SK-N-SH (cell line): Measurements from ENCODE around the gene IL37. TPM values are rescaled to one million over a fixed set of nuclear protein-coding genes. Genes with fewer than 3 reads are reported as not detected.

Experiments used
- CTCF ChIA-PET: fragments of 300-600, 350-600 bp; formaldehyde crosslinking; extraction: SDS; loops from one replicate; lab custom pipeline; 2021; lab: Yijun Ruan, JAX
- POLR2A ChIA-PET: fragments of 350-600 bp; sonication (Branson Sonifier 250); formaldehyde crosslinking; extraction: SDS; loops from one replicate; lab custom pipeline; 2020; ENCODE audit warnings: antibody characterized with exemption, inconsistent platforms; lab: Yijun Ruan, JAX
- DNase-seq: peaks from one replicate; pipeline ENCODE4 v3.0.0; 2012
- H2AFZ ChIP-seq: fragments of 200-600 bp; sonication (generic); 2 replicates; pipeline ENCODE4 v1.8.1; 2016; ENCODE audit warnings: antibody characterized with exemption, mild to moderate bottlenecking, low read depth
- H3F3A ChIP-seq: fragments of 200-600 bp; sonication (generic); replicated peaks from 2 replicates; pipeline ENCODE3; 2016; ENCODE audit warnings: antibody characterized with exemption, mild to moderate bottlenecking; ENCODE audit not compliant: insufficient read depth
- H3K27ac ChIP-seq, 2 experiments: fragments of 200-500 bp in 1 of 2; fragments of 200-600 bp in 1 of 2; sonication (Bioruptor generic) in 1 of 2; sonication (generic), shearing (Covaris generic) in 1 of 2; 2 replicates each; pipeline versions ENCODE4 v1.5.1 to v1.6.1; 2014 to 2016; ENCODE audit warnings: low read depth in 2 of 2, inconsistent platforms in 1 of 2, low read length in 1 of 2, mild to moderate bottlenecking in 1 of 2, mixed read lengths in 1 of 2
- H3K27me3 ChIP-seq: fragments of 200-600 bp; sonication (generic), shearing (Covaris generic); 2 replicates; pipeline ENCODE4 v1.6.1; 2016; ENCODE audit warnings: mixed run types; ENCODE audit not compliant: insufficient read depth
- H3K36me3 ChIP-seq, 2 experiments: fragments of 200-500 bp in 1 of 2; fragments of 200-600 bp in 1 of 2; sonication (Bioruptor generic) in 1 of 2; sonication (generic) in 1 of 2; replicated peaks in 1 of 2; 2 replicates each; pipeline versions ENCODE3 to v1.5.1; 2014 to 2016; ENCODE audit warnings: low read length in 1 of 2, mild to moderate bottlenecking in 1 of 2; ENCODE audit not compliant: insufficient read depth in 2 of 2, control insufficient read depth in 1 of 2
- H3K4me1 ChIP-seq, 2 experiments: fragments of 200-500 bp in 1 of 2; fragments of 200-600 bp in 1 of 2; sonication (Bioruptor generic) in 1 of 2; sonication (generic), shearing (Covaris generic) in 1 of 2; 2 replicates each; pipeline versions ENCODE4 v1.5.1 to v1.6.1; 2014 to 2016; ENCODE audit warnings: low read depth in 1 of 2, low read length in 1 of 2, mixed run types in 1 of 2; ENCODE audit not compliant: insufficient read depth in 2 of 2, control insufficient read depth in 1 of 2
- H3K4me2 ChIP-seq: fragments of 200-600 bp; sonication (generic), shearing (Covaris generic); 2 replicates; pipeline ENCODE4 v1.6.1; 2017; ENCODE audit warnings: mixed run types
- H3K4me3 ChIP-seq, 2 experiments: fragments of 200-500 bp in 1 of 2; fragments of 200-600 bp in 1 of 2; sonication (Bioruptor generic) in 1 of 2; sonication (generic), shearing (Covaris generic) in 1 of 2; 2 replicates each; pipeline versions ENCODE4 v1.5.1 to v1.8.1; 2014 to 2016; ENCODE audit warnings: low read depth in 2 of 2, inconsistent platforms in 1 of 2, low read length in 1 of 2, mild to moderate bottlenecking in 1 of 2, mixed read lengths in 1 of 2, moderate library complexity in 1 of 2
- H3K79me2 ChIP-seq: fragments of 200-600 bp; sonication (generic); 2 replicates; pipeline ENCODE4 v1.8.1; 2017; ENCODE audit warnings: mild to moderate bottlenecking; ENCODE audit not compliant: insufficient read depth
- H3K9ac ChIP-seq: fragments of 200-600 bp; sonication (generic); 2 replicates; pipeline ENCODE4 v1.6.1; 2017; ENCODE audit warnings: mixed run types
- H3K9me2 ChIP-seq: fragments of 200-600 bp; sonication (generic); 2 replicates; pipeline ENCODE4 v1.6.1; 2017; ENCODE audit warnings: mixed run types
- H3K9me3 ChIP-seq: fragments of 200-600 bp; sonication (generic); 2 replicates; pipeline ENCODE4 v1.6.1; 2017; ENCODE audit warnings: mixed run types, mild to moderate bottlenecking, moderate library complexity
- H4K20me1 ChIP-seq: fragments of 200-600 bp; sonication (generic); 2 replicates; pipeline ENCODE4 v1.6.1; 2017; ENCODE audit warnings: mild to moderate bottlenecking, mixed run types; ENCODE audit not compliant: insufficient read depth
- CHD2 ChIP-seq: fragments of 150-350 bp; IDR thresholded peaks from 2 replicates; pipeline ENCODE4 v1.6.1; 2018; ENCODE audit warnings: low read length; ENCODE audit not compliant: partially characterized antibody
- EP300 ChIP-seq, 2 experiments: IDR thresholded peaks; 2 replicates each; pipeline versions ENCODE4 v1.4.0 to v1.6.1; 2012; ENCODE audit warnings: borderline replicate concordance in 1 of 2, low read depth in 1 of 2, low read length in 1 of 2
- EZH2phosphoT487 ChIP-seq: fragments of 200-600 bp; sonication (generic); IDR thresholded peaks from 2 replicates; pipeline ENCODE4 v1.6.1; 2017; ENCODE audit warnings: low read depth, mixed run types, mild to moderate bottlenecking, antibody characterized with exemption, moderate library complexity, borderline replicate concordance
- FOSL2 ChIP-seq: IDR thresholded peaks from 2 replicates; pipeline ENCODE4 v1.4.0; 2012; ENCODE audit warnings: low read depth, mild to moderate bottlenecking, moderate library complexity, borderline replicate concordance
- FOXM1 ChIP-seq: IDR thresholded peaks from 2 replicates; pipeline ENCODE4 v1.4.0; 2012; ENCODE audit warnings: low read depth, mild to moderate bottlenecking
- GATA2 ChIP-seq: sonication (generic); formaldehyde crosslinking; IDR thresholded peaks from 2 replicates; pipeline ENCODE4 v1.5.0; 2020; ENCODE audit warnings: mild to moderate bottlenecking, missing genetic modification reagents
- JUND ChIP-seq: IDR thresholded peaks from 2 replicates; pipeline ENCODE4 v1.4.0; 2012
- MEF2A ChIP-seq: IDR thresholded peaks from 2 replicates; pipeline ENCODE4 v1.4.0; 2012; ENCODE audit warnings: low read depth, borderline replicate concordance
- NFIC ChIP-seq: IDR thresholded peaks from 2 replicates; pipeline ENCODE4 v1.4.0; 2012; ENCODE audit warnings: borderline replicate concordance
- POLR2AphosphoS5 ChIP-seq: IDR thresholded peaks from 2 replicates; pipeline ENCODE4 v1.6.1; 2012; ENCODE audit warnings: low read depth, low read length
- RCOR1 ChIP-seq: fragments of 150-350 bp; IDR thresholded peaks from 2 replicates; pipeline ENCODE4 v1.6.1; 2017; ENCODE audit warnings: antibody characterized with exemption, low read length
- RXRA ChIP-seq: IDR thresholded peaks from 2 replicates; pipeline ENCODE4 v1.4.0; 2012; ENCODE audit warnings: low read depth, mild to moderate bottlenecking, borderline replicate concordance
- TCF12 ChIP-seq: IDR thresholded peaks from 2 replicates; pipeline ENCODE4 v1.4.0; 2012
- TEAD4 ChIP-seq: IDR thresholded peaks from 2 replicates; pipeline ENCODE4 v1.4.0; 2012; ENCODE audit warnings: mild to moderate bottlenecking, borderline replicate concordance; ENCODE audit not compliant: insufficient read depth
- YY1 ChIP-seq: IDR thresholded peaks from 2 replicates; pipeline ENCODE4 v1.4.0; 2012; ENCODE audit warnings: low read depth, mild to moderate bottlenecking
- WGBS: methylation state at CpG from one replicate; pipeline ENCODE4 v1.1.6; 2017; ENCODE audit warnings: low lambda C conversion rate; 5-methylcytosine and 5-hydroxymethylcytosine counted together
- polyA plus RNA-seq, 3 experiments: library from polyadenylated mRNA; depleted of rRNA; stranded (reverse); fragments of >200 nt; gene quantifications; 2 replicates each; pipeline ENCODE4 v1.2.3, GENCODE V29; 2012
- TF ChIP-seq, protein P1 (sequence below): fragments of 150-350 bp; IDR thresholded peaks from 2 replicates; pipeline ENCODE4 v1.6.1; 2017; ENCODE audit warnings: antibody characterized with exemption, low read length, low read depth, borderline replicate concordance
- TF ChIP-seq, protein P2 (sequence below): fragments of 200-600 bp; sonication (generic); IDR thresholded peaks from 2 replicates; pipeline ENCODE4 v1.6.1; 2017; ENCODE audit warnings: antibody characterized with exemption, mild to moderate bottlenecking, moderate library complexity
- TF ChIP-seq, protein P3 (sequence below): IDR thresholded peaks from 2 replicates; pipeline ENCODE4 v1.4.0; 2012; ENCODE audit warnings: low read depth
- TF ChIP-seq, protein P4 (sequence below): fragments of 150-350 bp; IDR thresholded peaks from 2 replicates; pipeline ENCODE4 v1.6.1; 2016; ENCODE audit warnings: mild to moderate bottlenecking, low read depth, low read length
- TF ChIP-seq, protein P5 (sequence below): IDR thresholded peaks from 2 replicates; pipeline ENCODE4 v1.6.1; 2012; ENCODE audit warnings: mild to moderate bottlenecking, low read depth, low read length, moderate library complexity

IL37 gene
- polyA plus RNA-seq, 1 of the 3 experiments (the other 2 are of a cell fraction) = not detected

DNA sequence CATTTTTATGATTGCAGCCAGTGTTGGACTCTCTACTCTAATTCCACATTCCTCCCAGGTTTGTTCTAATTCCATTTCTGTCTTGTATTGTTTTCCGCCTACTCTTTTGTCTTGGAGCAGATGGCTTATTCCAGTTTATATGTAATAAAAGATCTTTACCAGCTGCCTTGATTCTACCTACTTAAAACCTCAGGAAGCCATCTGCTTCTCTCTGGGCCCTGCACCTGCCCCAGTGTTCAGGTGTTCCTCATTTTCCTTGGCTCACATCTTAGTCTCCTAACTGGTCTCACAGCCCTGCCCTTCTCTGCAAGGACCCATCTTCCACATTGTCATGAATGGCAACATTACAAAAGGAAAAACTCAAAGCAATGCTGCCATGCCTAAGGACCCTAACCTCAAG lies 21.0 kb upstream of the IL37 start:
- Histone ChIP-seq H3K27me3 (peaks cover 4% of the 10 kb centered on the region; the same call in 1 of the 2 replicates), H3K9me2 (no peaks in the 10 kb centered on the region), H3K27ac (no peak overlapping the region), H4K20me1 (no peaks in the 10 kb centered on the region), H3F3A (no peaks in the 10 kb centered on the region), H3K4me2 (no peak overlapping the region), H3K9ac (no peak overlapping the region), H3K4me1 (no peaks in the 10 kb centered on the region), H3K9me3 (no peaks in the 10 kb centered on the region), H2AFZ (no peak overlapping the region), H3K4me3 (no peak overlapping the region), H3K79me2 (no peaks in the 10 kb centered on the region), H3K36me3 (no peaks in the 10 kb centered on the region)
- no peak for DNase-seq
- CTCF ChIA-PET = no interaction called here
- TF ChIP-seq, protein P1, sequence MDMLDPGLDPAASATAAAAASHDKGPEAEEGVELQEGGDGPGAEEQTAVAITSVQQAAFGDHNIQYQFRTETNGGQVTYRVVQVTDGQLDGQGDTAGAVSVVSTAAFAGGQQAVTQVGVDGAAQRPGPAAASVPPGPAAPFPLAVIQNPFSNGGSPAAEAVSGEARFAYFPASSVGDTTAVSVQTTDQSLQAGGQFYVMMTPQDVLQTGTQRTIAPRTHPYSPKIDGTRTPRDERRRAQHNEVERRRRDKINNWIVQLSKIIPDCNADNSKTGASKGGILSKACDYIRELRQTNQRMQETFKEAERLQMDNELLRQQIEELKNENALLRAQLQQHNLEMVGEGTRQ = no peak
- TF ChIP-seq EP300 (IDR thresholded peaks at IDR 0.05; ENCODE audit: borderline replicate concordance in 1 of 2, low read depth in 1 of 2, low read length in 1 of 2) (no peak), MEF2A (no peak)
- POLR2A ChIA-PET = no interaction called here
- 65% methylated on average over 1 of the region's 1 CpG for WGBS

DNA sequence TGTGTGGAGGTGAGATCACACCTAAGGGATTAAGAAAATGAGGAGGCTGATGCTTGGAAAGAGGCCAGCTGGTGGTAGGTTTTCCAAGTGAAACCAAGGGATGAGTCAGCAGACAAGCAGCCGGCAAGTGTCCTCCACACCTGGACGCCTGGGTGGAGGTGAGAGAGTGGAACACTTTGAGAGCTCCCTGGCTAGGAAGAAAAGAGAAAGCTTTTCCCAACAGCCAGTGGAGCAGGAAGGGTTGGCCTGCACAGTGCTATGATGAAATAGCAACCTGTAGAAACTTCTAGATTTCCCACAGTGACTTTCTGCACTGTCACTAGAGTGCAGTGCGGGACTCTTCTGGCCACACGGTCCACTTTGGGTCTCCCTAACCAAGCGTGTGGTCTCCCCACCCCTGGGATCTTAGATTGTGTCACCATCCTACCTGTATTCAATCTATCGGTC lies 19.6 kb upstream of the IL37 start:
- no peaks in the 10 kb centered on the region for H3K79me2 ChIP-seq
- no peak overlapping the region for H3K4me3 ChIP-seq
- no peaks in the 10 kb centered on the region for H3K9me2 ChIP-seq
- H3K9ac ChIP-seq = no peak overlapping the region
- ChIA-PET POLR2A (no interaction called here), CTCF (no interaction called here)
- WGBS = 27% methylated on average over 5 of the region's 6 CpGs
- H2AFZ ChIP-seq = no peak overlapping the region
- H3K4me2 ChIP-seq = no peak overlapping the region
- peaks cover 4% of the 10 kb centered on the region; the same call in 1 of the 2 replicates for H3K27me3 ChIP-seq
- no peaks in the 10 kb centered on the region for H3K4me1 ChIP-seq
- no peaks in the 10 kb centered on the region for H4K20me1 ChIP-seq
- H3F3A ChIP-seq = no peaks in the 10 kb centered on the region
- TF ChIP-seq RCOR1 = no peak
- TF ChIP-seq, protein P2, sequence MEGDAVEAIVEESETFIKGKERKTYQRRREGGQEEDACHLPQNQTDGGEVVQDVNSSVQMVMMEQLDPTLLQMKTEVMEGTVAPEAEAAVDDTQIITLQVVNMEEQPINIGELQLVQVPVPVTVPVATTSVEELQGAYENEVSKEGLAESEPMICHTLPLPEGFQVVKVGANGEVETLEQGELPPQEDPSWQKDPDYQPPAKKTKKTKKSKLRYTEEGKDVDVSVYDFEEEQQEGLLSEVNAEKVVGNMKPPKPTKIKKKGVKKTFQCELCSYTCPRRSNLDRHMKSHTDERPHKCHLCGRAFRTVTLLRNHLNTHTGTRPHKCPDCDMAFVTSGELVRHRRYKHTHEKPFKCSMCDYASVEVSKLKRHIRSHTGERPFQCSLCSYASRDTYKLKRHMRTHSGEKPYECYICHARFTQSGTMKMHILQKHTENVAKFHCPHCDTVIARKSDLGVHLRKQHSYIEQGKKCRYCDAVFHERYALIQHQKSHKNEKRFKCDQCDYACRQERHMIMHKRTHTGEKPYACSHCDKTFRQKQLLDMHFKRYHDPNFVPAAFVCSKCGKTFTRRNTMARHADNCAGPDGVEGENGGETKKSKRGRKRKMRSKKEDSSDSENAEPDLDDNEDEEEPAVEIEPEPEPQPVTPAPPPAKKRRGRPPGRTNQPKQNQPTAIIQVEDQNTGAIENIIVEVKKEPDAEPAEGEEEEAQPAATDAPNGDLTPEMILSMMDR = no peak
- no peak for TF ChIP-seq FOXM1
- TF ChIP-seq, protein P3, sequence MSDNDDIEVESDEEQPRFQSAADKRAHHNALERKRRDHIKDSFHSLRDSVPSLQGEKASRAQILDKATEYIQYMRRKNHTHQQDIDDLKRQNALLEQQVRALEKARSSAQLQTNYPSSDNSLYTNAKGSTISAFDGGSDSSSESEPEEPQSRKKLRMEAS = no peak
- TF ChIP-seq FOSL2 = no peak
- TF ChIP-seq, protein P1 = no peak
- no peak for TF ChIP-seq JUND
- TF ChIP-seq RXRA = no peak
- TF ChIP-seq CHD2 = no peak
- no peak for TF ChIP-seq TEAD4
- TF ChIP-seq TCF12 = no peak
- TF ChIP-seq GATA2 (CRISPR knock-in tag) = no peak
- TF ChIP-seq EP300 (IDR thresholded peaks at IDR 0.05; ENCODE audit: borderline replicate concordance in 1 of 2, low read depth in 1 of 2, low read length in 1 of 2) = no peak
- TF ChIP-seq NFIC = no peak
- TF ChIP-seq POLR2AphosphoS5 = no peak
- no peak for TF ChIP-seq YY1
- TF ChIP-seq, protein P4, sequence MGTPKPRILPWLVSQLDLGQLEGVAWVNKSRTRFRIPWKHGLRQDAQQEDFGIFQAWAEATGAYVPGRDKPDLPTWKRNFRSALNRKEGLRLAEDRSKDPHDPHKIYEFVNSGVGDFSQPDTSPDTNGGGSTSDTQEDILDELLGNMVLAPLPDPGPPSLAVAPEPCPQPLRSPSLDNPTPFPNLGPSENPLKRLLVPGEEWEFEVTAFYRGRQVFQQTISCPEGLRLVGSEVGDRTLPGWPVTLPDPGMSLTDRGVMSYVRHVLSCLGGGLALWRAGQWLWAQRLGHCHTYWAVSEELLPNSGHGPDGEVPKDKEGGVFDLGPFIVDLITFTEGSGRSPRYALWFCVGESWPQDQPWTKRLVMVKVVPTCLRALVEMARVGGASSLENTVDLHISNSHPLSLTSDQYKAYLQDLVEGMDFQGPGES = no peak
- TF ChIP-seq, protein P5, sequence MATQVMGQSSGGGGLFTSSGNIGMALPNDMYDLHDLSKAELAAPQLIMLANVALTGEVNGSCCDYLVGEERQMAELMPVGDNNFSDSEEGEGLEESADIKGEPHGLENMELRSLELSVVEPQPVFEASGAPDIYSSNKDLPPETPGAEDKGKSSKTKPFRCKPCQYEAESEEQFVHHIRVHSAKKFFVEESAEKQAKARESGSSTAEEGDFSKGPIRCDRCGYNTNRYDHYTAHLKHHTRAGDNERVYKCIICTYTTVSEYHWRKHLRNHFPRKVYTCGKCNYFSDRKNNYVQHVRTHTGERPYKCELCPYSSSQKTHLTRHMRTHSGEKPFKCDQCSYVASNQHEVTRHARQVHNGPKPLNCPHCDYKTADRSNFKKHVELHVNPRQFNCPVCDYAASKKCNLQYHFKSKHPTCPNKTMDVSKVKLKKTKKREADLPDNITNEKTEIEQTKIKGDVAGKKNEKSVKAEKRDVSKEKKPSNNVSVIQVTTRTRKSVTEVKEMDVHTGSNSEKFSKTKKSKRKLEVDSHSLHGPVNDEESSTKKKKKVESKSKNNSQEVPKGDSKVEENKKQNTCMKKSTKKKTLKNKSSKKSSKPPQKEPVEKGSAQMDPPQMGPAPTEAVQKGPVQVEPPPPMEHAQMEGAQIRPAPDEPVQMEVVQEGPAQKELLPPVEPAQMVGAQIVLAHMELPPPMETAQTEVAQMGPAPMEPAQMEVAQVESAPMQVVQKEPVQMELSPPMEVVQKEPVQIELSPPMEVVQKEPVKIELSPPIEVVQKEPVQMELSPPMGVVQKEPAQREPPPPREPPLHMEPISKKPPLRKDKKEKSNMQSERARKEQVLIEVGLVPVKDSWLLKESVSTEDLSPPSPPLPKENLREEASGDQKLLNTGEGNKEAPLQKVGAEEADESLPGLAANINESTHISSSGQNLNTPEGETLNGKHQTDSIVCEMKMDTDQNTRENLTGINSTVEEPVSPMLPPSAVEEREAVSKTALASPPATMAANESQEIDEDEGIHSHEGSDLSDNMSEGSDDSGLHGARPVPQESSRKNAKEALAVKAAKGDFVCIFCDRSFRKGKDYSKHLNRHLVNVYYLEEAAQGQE = no peak
- TF ChIP-seq EZH2phosphoT487 = no peak
- H3K9me3 ChIP-seq = no peaks in the 10 kb centered on the region
- no peaks in the 10 kb centered on the region for H3K36me3 ChIP-seq
- DNase-seq = no peak
- H3K27ac ChIP-seq = no peak overlapping the region
